Testis (tissue), 3 donors: ENCODE results near the gene CAMTA1. TPM values are rescaled to one million over a fixed set of nuclear protein-coding genes. Genes with fewer than 3 reads are reported as not detected.

ENCODE experiments used
- DNase-seq: peaks from one replicate; pipeline ENCODE4 v3.0.0-alpha.2; 2019
- H3K27ac ChIP-seq, 2 donors: fragments of 200-600 bp; sonication (generic); one replicate each; pipeline ENCODE4 v1.5.1; 2019
- H3K27me3 ChIP-seq: fragments of 200-600 bp; sonication (generic); one replicate; pipeline ENCODE4 v1.5.1; 2019
- H3K36me3 ChIP-seq: fragments of 200-600 bp; sonication (generic); one replicate; pipeline ENCODE4 v1.5.1; 2017; ENCODE audit warnings: low read depth; ENCODE audit errors: missing control alignments
- H3K4me1 ChIP-seq: fragments of 200-600 bp; sonication (generic); one replicate; pipeline ENCODE4 v1.5.1; 2019
- H3K4me3 ChIP-seq, 2 donors: fragments of 200-600 bp; sonication (generic); one replicate each; pipeline ENCODE4 v1.5.1; 2017 to 2019
- H3K9me3 ChIP-seq: fragments of 200-600 bp; sonication (generic); one replicate; pipeline ENCODE4 v1.5.1; 2017
- POLR2A ChIP-seq: fragments of 450-650 bp; IDR thresholded peaks from one replicate; pipeline ENCODE4 v1.6.1; 2017; ENCODE audit warnings: antibody characterized with exemption, mild to moderate bottlenecking, moderate library complexity
- WGBS, 2 donors: methylation state at CpG; one replicate each; pipeline ENCODE4 v1.1.5; 2018; 5-methylcytosine and 5-hydroxymethylcytosine counted together
- intact Hi-C: fragments of 100-400 bp; cut with DNase I; formaldehyde crosslinking; loops from one replicate; pipeline ENCODE4 v1.15.1; 2023; ENCODE audit warnings: low total_unique reads
- polyA plus RNA-seq: library from polyadenylated mRNA; stranded (reverse); fragments of 350-450 nt; fragmentation: Illumina TruSeq; extraction: RNeasy Lipid Tissue Mini Kit (QIAGEN cat#74804); gene quantifications from one replicate; pipeline ENCODE4 v1.2.3, GENCODE V29; 2014; ENCODE audit warnings: low read depth, low replicate concordance; ENCODE audit not compliant: insufficient read depth
- total RNA-seq, 2 donors: library from RNA; depleted of rRNA; stranded (reverse); fragments of >200 nt; gene quantifications; one replicate each; pipeline ENCODE4 v1.2.3, GENCODE V29; 2016
- TF ChIP-seq, protein P1 (sequence below), 3 experiments: fragments of 450-650 bp in 2 of 3; fragments of 200-600 bp in 1 of 3; sonication (generic) in 1 of 3; IDR thresholded peaks; one replicate each; pipeline ENCODE4 v1.5.1; 2016 to 2019; ENCODE audit warnings: antibody characterized with exemption in 3 of 3, mild to moderate bottlenecking in 2 of 3, moderate library complexity in 1 of 3

Gene CAMTA1
- total and polyA plus RNA-seq, 3 donors from 2014 or later = 116 to 158 (median 119) TPM

DNA sequence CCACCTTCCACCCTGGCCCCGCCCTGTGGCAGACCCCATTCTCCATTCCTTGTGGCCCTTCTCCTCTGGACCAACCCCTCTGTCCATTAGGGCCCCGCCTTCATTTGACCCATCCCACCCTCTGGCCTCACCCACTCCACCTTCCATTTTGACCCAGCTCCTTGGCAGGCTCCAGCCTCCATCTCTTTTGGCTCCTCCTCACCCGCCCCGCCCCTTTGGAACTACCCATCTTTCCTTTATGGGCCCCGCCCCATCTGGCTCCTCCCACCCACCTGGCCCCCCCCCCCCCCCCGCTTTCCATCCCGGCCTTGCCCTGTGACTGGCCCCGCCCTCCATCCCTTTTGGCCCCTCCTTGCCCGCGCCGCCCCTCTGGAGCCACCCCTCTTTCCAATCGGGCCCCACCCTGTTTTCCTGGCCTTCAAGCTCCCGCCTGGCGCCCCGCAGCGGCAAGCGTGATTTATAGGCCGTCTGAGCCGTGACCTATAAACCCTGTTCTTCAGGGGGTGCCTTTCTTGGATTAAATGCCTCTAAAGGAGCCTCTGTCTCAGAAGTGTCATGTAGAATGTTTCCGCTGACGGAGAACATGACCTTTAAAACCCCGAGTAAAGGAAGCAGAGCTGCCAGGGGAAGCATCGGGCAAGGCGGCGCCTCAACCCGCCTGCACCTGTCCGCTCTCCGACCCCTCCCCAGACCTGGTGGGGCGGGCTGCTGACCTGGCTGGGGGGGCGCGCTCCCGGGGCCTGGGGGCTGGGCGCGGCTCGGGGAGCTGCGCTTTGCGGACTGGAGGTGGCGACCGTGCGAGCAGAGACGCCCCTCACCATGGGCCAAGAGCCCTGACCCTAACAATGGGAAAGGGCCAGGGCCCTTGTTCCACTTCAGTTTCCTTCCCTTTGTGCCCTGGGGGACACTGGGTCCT, 178.0 kb downstream of the CAMTA1 start:
- H3K9me3 ChIP-seq = no peaks in the 10 kb centered on the region
- DNase-seq = peak; percentile 95
- WGBS, 2 donors = 21 to 41% methylated on average over 27 to 37 of the region's 41 CpGs
- intact Hi-C loops = no loop called here
- no peak for TF ChIP-seq POLR2A
- TF ChIP-seq, protein P1, sequence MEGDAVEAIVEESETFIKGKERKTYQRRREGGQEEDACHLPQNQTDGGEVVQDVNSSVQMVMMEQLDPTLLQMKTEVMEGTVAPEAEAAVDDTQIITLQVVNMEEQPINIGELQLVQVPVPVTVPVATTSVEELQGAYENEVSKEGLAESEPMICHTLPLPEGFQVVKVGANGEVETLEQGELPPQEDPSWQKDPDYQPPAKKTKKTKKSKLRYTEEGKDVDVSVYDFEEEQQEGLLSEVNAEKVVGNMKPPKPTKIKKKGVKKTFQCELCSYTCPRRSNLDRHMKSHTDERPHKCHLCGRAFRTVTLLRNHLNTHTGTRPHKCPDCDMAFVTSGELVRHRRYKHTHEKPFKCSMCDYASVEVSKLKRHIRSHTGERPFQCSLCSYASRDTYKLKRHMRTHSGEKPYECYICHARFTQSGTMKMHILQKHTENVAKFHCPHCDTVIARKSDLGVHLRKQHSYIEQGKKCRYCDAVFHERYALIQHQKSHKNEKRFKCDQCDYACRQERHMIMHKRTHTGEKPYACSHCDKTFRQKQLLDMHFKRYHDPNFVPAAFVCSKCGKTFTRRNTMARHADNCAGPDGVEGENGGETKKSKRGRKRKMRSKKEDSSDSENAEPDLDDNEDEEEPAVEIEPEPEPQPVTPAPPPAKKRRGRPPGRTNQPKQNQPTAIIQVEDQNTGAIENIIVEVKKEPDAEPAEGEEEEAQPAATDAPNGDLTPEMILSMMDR (IDR thresholded peaks at IDR 0.05) = no peak
- no peaks in the 10 kb centered on the region for H3K27me3 ChIP-seq
- peak overlapping the region; percentile 34 to 58 for H3K4me3 ChIP-seq
- no peaks in the 10 kb centered on the region for H3K36me3 ChIP-seq
- peak overlapping the region in 1 of 2 donors; percentile 3 for H3K27ac ChIP-seq
- H3K4me1 ChIP-seq = peaks cover 37% of the 10 kb centered on the region

GRCh38 chr1:6963912-6964307, 178.7 kb downstream of the CAMTA1 start:
- Histone ChIP-seq H3K36me3 (no peaks in the 10 kb centered on the region), H3K27me3 (no peaks in the 10 kb centered on the region), H3K9me3 (no peaks in the 10 kb centered on the region), H3K4me3 (no peak overlapping the region), H3K4me1 (peaks cover 32% of the 10 kb centered on the region), H3K27ac (peak overlapping the region in 1 of 2 donors; percentile 3)
- no peak for DNase-seq
- intact Hi-C loops = no loop called here
- WGBS, 2 donors = 79 to 80% methylated on average over 2 to 5 of the region's 5 CpGs
- no peak for TF ChIP-seq POLR2A
- TF ChIP-seq, protein P1 (IDR thresholded peaks at IDR 0.05) = no peak

DNA sequence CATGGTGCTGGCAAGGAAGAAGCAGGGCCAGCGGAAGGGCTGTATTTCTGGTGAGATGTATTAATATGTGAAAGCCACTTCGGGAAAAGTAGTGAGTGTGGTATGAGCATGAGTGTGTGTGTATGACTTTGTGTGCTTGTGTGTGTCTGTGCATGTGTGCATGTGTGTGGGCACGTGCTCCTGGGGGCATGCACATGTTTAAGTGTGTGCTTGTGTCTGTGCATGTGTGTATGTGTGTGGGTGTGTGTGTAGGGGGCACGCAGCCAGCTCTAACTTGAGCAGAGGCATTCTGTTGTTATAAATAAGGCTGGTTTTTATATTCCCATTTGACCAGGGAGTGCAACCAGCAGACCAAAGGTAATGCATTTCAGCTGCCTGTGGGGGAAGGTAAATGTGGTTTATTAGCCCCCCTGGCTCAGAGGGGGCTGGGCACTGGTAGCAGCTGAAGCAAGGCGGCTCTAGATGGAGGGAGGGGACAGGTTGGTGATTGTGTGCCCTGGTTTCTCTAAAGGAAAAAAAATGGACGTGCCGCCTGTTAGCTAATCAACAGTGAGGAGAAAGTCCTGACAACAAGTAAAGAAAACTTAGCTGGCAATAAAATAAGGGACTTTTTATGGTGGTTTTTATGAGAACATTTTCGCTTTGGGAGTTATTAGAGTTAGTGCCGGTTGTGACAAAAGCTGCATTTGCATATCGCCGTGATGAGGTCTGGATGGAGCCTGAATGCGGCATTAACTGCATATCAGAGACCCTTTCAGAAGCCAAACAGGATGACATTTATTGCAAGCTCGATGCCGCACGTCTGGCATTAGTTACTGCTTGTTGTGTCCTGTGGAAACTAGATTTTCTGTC, 180.1 kb downstream of the CAMTA1 start:
- Histone ChIP-seq H3K36me3 (no peaks in the 10 kb centered on the region), H3K4me3 (no peak overlapping the region), H3K4me1 (peaks cover 18% of the 10 kb centered on the region), H3K27me3 (no peaks in the 10 kb centered on the region), H3K27ac (no peak overlapping the region), H3K9me3 (no peaks in the 10 kb centered on the region)
- no peak for TF ChIP-seq POLR2A
- TF ChIP-seq, protein P1 (IDR thresholded peaks at IDR 0.05) = no peak
- no peak for DNase-seq
- 75 to 80% methylated on average over 13 to 15 of the region's 15 CpGs for WGBS, 2 donors
- intact Hi-C loops = no loop called here

DNA sequence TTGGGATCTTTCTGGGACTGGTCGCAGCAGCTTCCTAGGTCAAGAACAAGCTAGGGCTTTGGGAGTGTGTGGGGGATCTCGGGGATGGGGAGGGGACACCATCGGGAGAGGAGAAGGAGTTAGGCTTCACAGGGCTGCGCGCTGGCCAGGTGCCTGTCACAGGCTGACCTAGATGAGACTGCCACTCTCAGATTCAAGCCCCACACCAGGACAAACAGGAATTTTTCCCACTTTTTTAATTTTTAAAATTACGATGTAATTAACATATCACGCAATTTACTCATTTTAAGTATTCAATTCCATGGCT, 180.6 kb downstream of the CAMTA1 start:
- H3K27ac ChIP-seq = no peak overlapping the region
- H3K27me3 ChIP-seq = no peaks in the 10 kb centered on the region

More for the DNA sequence above, 180.6 kb downstream of the CAMTA1 start:
- intact Hi-C loops = no loop called here
- WGBS, 2 donors = 82 to 87% methylated on average over 7 of the region's 7 CpGs
- no peaks in the 10 kb centered on the region for H3K9me3 ChIP-seq
- H3K4me3 ChIP-seq = no peak overlapping the region
- DNase-seq = no peak
- no peaks in the 10 kb centered on the region for H3K36me3 ChIP-seq
- TF ChIP-seq, protein P1 (IDR thresholded peaks at IDR 0.05) = no peak
- no peak for TF ChIP-seq POLR2A
- peaks cover 14% of the 10 kb centered on the region for H3K4me1 ChIP-seq
